ENCODE results near the gene UHRF2.

Gene UHRF2

GRCh38 chr9:6553866-6554265 lies 140.9 kb downstream of the UHRF2 start:
- H3K4me3 ChIP-seq (ENCODE audit: low read depth, low read length), result no peak overlapping the region
- no peak for TF ChIP-seq CTCF (IDR thresholded peaks at IDR 0.05; ENCODE audit: borderline replicate concordance, insufficient read depth, low read depth, low read length)

Data from GM12875 (cell line).